Measurements from ENCODE around the gene RAB1B. TPM values are rescaled to one million over a fixed set of nuclear protein-coding genes. Genes with fewer than 3 reads are reported as not detected.

RAB1B gene
- total RNA-seq, 1 donor from 2014 or later: 120 TPM

- Histone ChIP-seq H3K4me3 (ENCODE audit: insufficient read depth, low read depth, low read length) (no peak overlapping the region), H3K4me1 (ENCODE audit: insufficient read depth, low read length) (no peaks in the 10 kb centered on the region), H3K36me3 (ENCODE audit: insufficient read depth, low read length) (peaks cover 21% of the 10 kb centered on the region), H3K9me3 (ENCODE audit: insufficient read depth, low read depth, low read length) (no peaks in the 10 kb centered on the region), H3K9ac (ENCODE audit: low read length) (no peak overlapping the region), H3K79me2 (ENCODE audit: insufficient read depth, low read length) (no peaks in the 10 kb centered on the region), H4K20me1 (ENCODE audit: insufficient read depth, low read length) (peaks cover 9% of the 10 kb centered on the region), H2AFZ (ENCODE audit: low read depth, low read length) (no peak overlapping the region), H3K4me2 (ENCODE audit: low read length) (no peak overlapping the region), H3K27me3 (ENCODE audit: insufficient read depth, low read length) (no peaks in the 10 kb centered on the region), H3K27ac (ENCODE audit: low read depth, low read length) (no peak overlapping the region)
- Mint-ChIP-seq H3K27ac (ENCODE audit: unreplicated experiment) (peak overlapping the region; percentile 28), H3K36me3 (ENCODE audit: low read depth, unreplicated experiment) (peaks cover 23% of the 10 kb centered on the region), H3K27me3 (ENCODE audit: low read depth, unreplicated experiment) (no peaks in the 10 kb centered on the region), H3K4me1 (ENCODE audit: low read depth, unreplicated experiment) (peaks cover 5% of the 10 kb centered on the region), H3K4me3 (ENCODE audit: unreplicated experiment) (no peak overlapping the region), H3K9me3 (ENCODE audit: unreplicated experiment) (no peaks in the 10 kb centered on the region)
- FAIRE-seq (no peak), DNase-seq (ENCODE audit: low read depth) (peak; percentile 72)
- TF ChIP-seq CTCF (IDR thresholded peaks at IDR 0.05; ENCODE audit: insufficient read depth, low read depth, low read length): peak; percentile 99
- no peak for TF ChIP-seq EZH2 (IDR thresholded peaks at IDR 0.05; ENCODE audit: insufficient read depth, low read length)
These were observed 45.9 kb upstream of the RAB1B start for GRCh38 chr11:66222358-66223149.

- H3K27me3 Mint-ChIP-seq (ENCODE audit: low read depth, unreplicated experiment): no peaks in the 10 kb centered on the region
- no peak overlapping the region for H3K27ac Mint-ChIP-seq (ENCODE audit: unreplicated experiment)
- FAIRE-seq: no peak
- H3K4me3 Mint-ChIP-seq (ENCODE audit: unreplicated experiment): no peak overlapping the region
- no peaks in the 10 kb centered on the region for H3K4me1 ChIP-seq (ENCODE audit: insufficient read depth, low read length)
- H3K9me3 Mint-ChIP-seq (ENCODE audit: unreplicated experiment): no peaks in the 10 kb centered on the region
- H3K36me3 Mint-ChIP-seq (ENCODE audit: low read depth, unreplicated experiment): peaks cover 18% of the 10 kb centered on the region
- no peak overlapping the region for H3K4me2 ChIP-seq (ENCODE audit: low read length)
- no peaks in the 10 kb centered on the region for H3K79me2 ChIP-seq (ENCODE audit: insufficient read depth, low read length)
- H3K27ac ChIP-seq (ENCODE audit: low read depth, low read length): no peak overlapping the region
- no peak for DNase-seq (ENCODE audit: low read depth)
- TF ChIP-seq CTCF (IDR thresholded peaks at IDR 0.05; ENCODE audit: insufficient read depth, low read depth, low read length) (no peak), EZH2 (IDR thresholded peaks at IDR 0.05; ENCODE audit: insufficient read depth, low read length) (no peak)
- H3K4me3 ChIP-seq (ENCODE audit: insufficient read depth, low read depth, low read length): no peak overlapping the region
- no peak overlapping the region for H2AFZ ChIP-seq (ENCODE audit: low read depth, low read length)
- peaks cover 9% of the 10 kb centered on the region for H4K20me1 ChIP-seq (ENCODE audit: insufficient read depth, low read length)
- no peaks in the 10 kb centered on the region for H3K27me3 ChIP-seq (ENCODE audit: insufficient read depth, low read length)
- H3K9ac ChIP-seq (ENCODE audit: low read length): no peak overlapping the region
- H3K4me1 Mint-ChIP-seq (ENCODE audit: low read depth, unreplicated experiment): peaks cover 5% of the 10 kb centered on the region
- H3K9me3 ChIP-seq (ENCODE audit: insufficient read depth, low read depth, low read length): no peaks in the 10 kb centered on the region
- H3K36me3 ChIP-seq (ENCODE audit: insufficient read depth, low read length): peaks cover 21% of the 10 kb centered on the region
These were observed 44.1 kb upstream of the RAB1B start for GRCh38 chr11:66224226-66224855.

GRCh38 chr11:66225066-66225465, 43.4 kb upstream of the RAB1B start:
- Histone ChIP-seq H3K4me3 (ENCODE audit: insufficient read depth, low read depth, low read length) (no peak overlapping the region), H3K9ac (ENCODE audit: low read length) (no peak overlapping the region), H3K9me3 (ENCODE audit: insufficient read depth, low read depth, low read length) (no peaks in the 10 kb centered on the region), H2AFZ (ENCODE audit: low read depth, low read length) (no peak overlapping the region), H3K79me2 (ENCODE audit: insufficient read depth, low read length) (no peaks in the 10 kb centered on the region), H4K20me1 (ENCODE audit: insufficient read depth, low read length) (peaks cover 9% of the 10 kb centered on the region), H3K36me3 (ENCODE audit: insufficient read depth, low read length) (peaks cover 21% of the 10 kb centered on the region), H3K4me1 (ENCODE audit: insufficient read depth, low read length) (no peaks in the 10 kb centered on the region), H3K4me2 (ENCODE audit: low read length) (no peak overlapping the region), H3K27ac (ENCODE audit: low read depth, low read length) (no peak overlapping the region), H3K27me3 (ENCODE audit: insufficient read depth, low read length) (no peaks in the 10 kb centered on the region)
- FAIRE-seq (no peak), DNase-seq (ENCODE audit: low read depth) (no peak)
- Mint-ChIP-seq H3K4me3 (ENCODE audit: unreplicated experiment) (no peak overlapping the region), H3K4me1 (ENCODE audit: low read depth, unreplicated experiment) (peaks cover 5% of the 10 kb centered on the region), H3K9me3 (ENCODE audit: unreplicated experiment) (no peaks in the 10 kb centered on the region), H3K27me3 (ENCODE audit: low read depth, unreplicated experiment) (no peaks in the 10 kb centered on the region), H3K27ac (ENCODE audit: unreplicated experiment) (no peak overlapping the region), H3K36me3 (ENCODE audit: low read depth, unreplicated experiment) (peaks cover 15% of the 10 kb centered on the region)
- TF ChIP-seq CTCF (IDR thresholded peaks at IDR 0.05; ENCODE audit: insufficient read depth, low read depth, low read length): no peak
- no peak for TF ChIP-seq EZH2 (IDR thresholded peaks at IDR 0.05; ENCODE audit: insufficient read depth, low read length)

All from astrocyte (in vitro differentiated cells and primary cell).